ENCODE data around the gene PDXDC1.
"Not testable (repeated sequence)": the region's sequence is repeated elsewhere in the genome, so short reads cannot be mapped to it uniquely, and the experiment has no call there.

PDXDC1 gene

DNA sequence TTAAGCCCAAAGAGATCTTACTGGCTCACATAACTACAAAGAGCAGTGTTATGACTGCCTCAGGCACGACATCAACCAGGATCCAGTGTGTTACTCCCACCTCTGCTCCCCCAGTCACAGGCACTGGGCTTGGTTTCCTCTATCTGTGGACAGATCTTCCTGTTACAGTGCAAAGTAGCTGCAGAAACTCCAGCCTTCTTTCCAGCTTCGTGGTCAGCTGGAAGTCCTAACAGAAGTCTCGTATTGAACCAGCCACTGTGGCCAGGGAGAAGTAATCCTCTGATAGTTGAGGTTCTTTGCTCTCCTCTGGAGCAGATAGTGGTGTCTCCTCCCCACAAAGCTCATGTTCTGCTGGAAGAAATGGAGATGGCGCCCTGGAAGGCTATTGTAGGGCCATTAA is 41.5 kb downstream of the PDXDC1 start:
- DNase-seq = not testable (repeated sequence)

DNA sequence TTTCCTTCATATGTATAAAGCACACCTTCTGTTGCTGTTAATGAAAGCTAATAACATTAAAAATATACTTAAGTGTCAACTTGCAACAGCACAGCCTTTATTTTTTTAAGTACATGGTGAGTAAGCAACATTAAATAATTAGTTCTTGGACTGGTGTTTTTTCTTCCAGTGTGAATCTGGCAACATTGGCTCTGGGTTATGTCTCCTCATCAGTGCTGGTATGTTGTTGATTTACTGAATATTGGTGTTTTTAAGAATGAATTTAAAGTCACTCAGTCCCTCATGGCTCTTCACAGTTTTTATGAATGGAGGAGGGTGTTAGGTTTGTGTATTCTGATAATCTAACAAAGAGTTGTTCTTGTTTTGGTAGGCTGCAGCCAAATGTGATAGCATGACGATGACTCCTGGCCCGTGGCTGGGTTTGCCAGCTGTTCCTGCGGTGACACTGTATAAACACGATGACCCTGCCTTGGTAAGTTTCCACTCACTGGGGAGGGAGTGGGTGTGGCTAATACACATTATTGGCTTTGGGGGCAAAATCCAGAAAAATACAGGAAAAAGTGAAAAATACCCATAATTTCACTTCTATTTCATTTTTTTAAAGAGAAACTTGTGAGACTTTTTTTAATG is 42.2 kb downstream of the PDXDC1 start:
- DNase-seq = not testable (repeated sequence)

DNA sequence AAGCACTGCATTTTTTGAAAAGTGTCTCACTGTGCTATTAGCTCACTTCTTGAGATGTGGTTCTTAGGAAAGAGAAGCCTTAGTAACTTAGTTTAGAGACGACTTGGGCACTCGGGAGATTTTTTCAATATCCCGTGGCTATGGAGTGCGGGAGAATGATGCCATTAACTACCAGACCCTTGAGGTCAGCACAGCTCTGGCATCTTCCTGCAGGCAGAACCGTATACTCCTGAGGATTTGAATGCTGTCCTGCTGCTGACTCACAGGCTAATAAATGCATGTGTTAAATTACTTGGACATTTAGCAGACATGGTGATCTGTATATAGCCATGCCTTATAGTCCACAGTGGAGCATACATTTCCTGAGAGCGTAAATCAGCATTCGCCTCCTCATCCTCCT is 46.6 kb downstream of the PDXDC1 start:
- not testable (repeated sequence) for DNase-seq

DNA sequence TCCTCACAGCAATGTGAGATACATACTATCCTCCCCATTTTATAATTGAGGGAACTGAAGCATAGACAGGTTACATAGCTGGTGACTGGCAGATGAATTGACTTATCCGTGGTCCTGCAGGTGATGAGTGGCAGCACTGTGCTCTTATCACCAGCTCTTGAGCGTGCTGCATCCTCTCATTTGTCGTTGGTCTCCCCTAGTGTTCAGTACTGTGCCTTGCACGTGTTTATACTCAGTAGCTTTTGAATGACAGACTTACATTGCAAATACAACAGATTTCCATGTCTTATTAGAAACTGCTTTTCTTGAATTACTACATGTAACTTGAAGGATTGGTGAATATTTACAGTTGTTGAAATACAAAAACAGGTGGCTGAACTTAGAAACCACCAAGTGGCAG is 47.4 kb downstream of the PDXDC1 start:
- DNase-seq = peak; percentile 60 to 79

DNA sequence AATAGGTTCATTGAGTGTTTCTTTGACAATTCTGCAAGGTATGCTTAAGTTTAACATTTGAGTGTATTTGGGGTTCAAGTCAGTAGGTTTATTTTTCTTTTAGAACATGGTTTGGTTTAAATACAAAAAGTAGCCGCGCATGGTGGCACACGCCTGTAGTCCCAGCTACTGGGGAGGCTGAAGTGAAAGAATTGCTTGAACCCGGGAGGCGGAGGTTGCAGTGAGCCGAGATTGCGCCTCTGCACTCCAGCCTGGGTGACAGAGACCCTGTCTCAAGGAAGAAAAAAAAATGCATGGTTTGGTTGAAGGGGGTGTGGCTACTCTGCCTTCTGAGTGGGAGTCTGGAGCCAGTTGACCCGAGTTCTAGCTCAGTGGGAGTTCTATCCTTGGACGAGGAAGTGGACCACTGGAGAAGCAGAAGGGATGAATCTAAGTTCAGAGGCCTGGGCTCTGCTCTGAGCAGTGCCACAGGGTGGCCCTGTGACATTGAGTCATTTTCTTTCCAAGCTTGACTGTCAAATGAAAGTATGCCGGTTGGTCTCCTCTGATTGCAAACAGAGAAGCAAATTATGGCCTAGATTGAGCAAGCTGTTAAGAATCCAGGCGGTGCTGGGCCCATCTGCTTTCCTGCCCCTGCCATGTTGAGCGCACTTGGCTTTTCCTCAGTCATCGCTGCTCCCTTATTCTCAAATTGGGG is 48.7 kb downstream of the PDXDC1 start:
- DNase-seq = not testable (repeated sequence)

DNA sequence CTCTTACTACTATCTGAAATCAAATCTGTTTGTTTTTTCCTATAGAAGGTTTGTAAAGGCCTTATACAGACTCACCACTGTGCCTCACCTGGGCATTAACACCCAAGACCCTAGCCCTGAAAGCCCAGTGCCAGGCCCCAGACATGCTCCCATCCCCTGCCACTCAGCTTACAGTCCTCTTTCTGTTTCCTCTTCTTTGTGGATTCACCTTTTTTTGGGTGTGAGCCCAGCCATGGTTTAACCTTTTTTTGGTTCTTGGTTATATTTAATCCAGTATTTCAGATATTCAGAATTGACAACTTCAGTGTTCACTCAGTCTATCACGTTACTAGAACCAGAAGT is 50.0 kb downstream of the PDXDC1 start:
- not testable (repeated sequence) for DNase-seq

DNA sequence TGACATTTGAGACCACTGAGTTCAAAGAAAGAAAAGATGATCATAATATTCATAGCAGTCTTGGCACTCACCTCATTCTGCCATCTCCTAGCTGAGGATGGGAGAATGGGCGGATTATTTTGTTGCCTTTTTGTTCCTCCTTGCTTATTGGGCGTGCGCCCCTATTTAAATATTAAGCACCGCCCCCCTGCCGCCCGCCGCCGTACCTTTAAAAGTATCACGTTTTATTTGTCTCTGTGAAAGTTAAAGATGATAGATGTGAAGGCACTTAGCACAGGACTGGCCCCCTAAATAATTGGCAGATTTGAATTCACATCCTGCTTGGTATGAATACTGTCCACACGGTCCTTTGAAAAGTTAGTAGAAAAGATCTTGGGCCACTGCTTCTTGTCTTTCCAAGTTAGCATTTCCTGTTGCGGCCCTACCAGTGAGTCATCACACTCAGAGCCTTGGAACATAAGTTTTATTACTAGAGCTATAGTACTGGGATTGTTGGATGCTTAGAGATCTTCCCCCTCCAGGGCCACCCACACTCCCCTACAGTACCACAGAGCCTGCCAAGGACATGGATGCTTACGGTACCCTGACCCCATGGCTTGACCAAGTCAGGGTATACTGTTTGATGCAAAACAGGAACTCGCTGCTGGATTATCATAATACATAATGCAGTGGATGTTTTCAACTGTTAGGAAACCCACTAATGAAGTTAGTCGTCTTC is 50.6 kb downstream of the PDXDC1 start:
- not testable (repeated sequence) for DNase-seq

DNA sequence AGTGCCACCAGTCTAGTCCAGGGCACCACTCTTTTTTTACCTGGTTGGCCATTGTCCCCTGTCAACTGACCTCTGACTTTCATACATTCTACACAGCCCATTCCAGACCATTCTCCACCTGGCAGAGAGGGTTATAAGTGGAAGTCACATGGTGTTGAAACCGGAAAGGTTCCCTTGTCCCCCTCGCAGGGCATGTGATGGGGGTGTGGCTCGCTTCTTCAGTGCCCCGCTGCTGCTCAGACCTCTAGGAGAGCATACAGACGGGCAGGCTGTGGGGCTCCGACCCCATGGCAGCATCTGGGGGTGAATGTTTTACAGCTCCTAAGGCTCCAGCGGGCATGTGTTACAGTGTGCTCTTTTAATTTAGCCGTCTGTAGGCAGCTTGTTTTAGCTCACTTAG is 52.2 kb downstream of the PDXDC1 start:
- DNase-seq = not testable (repeated sequence)

DNA sequence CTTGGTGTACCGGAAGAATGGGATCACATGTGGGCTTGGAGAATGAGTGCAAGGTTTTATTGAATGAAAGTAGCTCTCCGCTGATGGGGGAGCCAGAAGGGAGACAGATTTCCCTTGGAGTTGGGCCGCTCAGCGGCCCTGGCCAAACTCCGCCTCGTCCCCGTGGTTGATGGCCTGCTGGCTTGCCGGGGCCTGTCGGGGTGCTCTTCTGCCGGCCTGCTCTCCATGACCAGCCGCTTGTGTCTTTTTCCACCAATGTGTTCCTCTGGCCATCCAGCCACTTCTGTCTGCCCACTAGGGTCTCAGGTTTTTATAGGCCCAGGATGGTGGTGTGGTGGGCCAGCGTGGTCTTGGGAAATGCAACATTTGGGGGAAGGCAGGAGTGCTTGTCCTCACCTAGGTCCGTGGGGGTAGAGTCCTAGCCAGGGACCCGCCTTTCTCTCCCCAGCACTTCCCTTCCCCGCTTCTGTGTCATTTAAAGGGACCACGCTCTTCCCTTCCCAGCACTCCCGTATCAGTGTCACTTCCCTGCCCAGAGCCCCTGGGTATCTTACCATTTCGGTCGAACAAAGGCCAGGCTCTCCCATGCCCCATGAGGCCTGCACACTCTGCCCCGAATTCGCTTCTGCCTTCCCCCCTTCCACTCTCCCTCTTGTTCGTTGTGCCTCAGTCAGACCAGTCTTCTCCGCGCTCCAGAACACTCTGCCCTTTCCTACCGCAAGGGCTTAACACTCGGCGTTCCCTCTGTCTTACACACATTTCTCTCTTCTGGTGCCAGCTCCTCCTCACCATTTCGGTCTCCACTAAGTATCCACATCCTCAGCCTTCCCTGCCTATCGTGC is 52.9 kb downstream of the PDXDC1 start:
- DNase-seq = not testable (repeated sequence)

DNA sequence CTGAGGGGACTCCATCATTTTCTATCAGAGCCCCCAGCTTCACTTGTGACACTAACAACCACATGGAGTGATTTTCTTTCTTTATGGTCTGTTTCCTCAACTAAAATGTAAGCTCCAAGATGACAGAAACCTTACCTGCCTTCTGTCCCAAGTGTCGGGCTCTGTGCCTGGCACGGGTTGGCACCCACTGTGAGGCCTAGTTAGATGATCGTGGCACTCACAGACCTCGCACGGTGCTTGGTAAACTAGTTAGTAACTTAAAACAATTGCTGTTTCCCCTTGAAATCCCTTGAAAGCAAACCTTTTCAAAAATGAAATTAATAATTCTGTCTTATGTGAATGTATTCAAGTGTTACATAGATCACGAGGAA is 53.5 kb downstream of the PDXDC1 start:
- not testable (repeated sequence) for DNase-seq

DNA sequence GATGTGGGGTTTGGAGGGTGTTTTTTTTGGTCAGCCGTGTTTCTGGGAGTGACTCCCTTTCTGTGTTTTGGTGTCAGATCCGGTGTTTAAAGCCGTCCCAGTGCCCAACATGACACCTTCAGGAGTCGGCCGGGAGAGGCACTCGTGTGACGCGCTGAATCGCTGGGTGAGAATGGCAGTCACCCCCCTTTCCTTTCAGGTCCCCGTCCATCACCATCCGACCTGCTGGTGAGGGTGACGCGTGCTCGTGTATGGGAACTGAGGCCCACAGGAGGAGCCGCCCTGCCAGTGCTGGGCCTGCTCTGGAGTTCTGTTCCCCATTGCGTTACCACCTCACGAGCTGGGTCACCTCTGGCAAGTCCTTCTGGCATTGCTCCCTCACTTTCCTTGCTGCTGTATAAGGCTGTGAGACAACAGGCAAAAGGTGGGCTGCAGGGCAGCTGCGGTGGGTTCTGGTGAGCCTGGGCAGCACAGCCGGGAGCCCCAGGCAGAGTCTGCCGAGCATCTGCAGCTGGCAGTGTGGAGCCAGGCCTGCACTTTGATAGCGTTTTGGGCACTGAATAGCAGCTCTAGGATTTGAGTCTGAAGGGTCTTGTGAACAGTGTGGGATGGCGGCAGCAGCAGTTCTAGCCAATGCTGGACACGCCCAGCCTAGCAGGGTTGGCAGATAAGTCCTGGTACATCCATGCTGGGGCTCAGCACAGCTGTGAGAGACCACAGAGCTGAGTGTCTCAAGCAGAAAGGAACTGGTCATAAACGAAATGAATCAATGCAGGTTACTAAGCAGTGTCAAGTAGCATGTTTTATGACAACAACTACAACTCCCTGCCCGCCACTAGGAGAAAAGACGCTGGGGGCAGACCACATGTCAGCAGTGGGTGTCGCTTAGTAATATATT is 54.2 kb downstream of the PDXDC1 start:
- DNase-seq = not testable (repeated sequence)

DNA sequence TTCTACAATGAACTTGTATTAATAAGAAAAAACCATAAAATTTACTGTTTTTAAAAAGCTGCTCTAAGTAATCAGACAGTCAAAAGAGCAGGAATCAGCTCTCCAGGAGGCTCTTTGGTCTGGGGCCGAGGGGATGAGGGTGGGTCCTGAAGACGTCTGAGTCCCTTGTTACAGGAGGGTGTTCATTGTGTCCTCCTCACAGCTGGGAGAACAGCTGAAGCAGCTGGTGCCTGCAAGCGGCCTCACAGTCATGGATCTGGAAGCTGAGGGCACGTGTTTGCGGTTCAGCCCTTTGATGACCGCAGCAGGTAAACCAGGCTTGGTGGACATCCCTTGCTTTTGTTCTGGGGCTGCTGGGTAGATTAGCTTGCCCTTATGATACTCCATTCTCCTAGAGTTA is 54.9 kb downstream of the PDXDC1 start:
- DNase-seq = not testable (repeated sequence)

DNA sequence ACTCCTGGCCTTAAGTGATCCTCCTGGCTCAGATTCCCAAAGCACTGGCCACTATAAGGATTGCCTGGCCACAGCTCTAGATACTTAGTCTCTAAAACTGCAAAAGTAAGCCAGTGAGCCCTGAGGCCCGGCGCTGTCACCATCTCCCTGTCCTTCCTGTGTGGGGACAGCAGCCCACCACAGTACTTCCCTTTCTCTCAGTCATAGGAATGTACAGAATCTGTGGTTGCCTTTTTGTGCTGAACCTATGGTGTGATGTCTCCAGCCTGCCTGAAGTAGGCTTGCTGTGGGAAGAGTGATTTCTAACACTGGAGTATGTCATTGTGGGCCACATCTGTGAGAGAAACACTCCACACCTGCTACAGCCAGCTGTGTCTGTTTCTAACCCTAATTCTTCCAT is 56.4 kb downstream of the PDXDC1 start:
- DNase-seq = no peak

DNA sequence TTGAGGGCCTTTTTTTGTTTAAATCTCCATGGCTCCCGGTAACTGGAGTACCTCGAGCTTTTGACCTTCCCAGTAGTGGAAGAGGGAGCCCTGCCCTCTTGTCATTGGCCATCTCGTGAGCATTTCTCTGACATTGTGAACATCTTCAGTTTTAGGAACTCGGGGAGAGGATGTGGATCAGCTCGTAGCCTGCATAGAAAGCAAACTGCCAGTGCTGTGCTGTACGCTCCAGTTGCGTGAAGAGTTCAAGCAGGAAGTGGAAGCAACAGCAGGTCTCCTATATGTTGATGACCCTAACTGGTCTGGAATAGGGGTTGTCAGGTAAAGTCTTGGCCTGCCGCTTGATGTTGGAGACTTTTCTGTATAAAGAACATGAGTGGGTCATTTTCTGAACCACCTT is 56.8 kb downstream of the PDXDC1 start:
- DNase-seq = no peak

DNA sequence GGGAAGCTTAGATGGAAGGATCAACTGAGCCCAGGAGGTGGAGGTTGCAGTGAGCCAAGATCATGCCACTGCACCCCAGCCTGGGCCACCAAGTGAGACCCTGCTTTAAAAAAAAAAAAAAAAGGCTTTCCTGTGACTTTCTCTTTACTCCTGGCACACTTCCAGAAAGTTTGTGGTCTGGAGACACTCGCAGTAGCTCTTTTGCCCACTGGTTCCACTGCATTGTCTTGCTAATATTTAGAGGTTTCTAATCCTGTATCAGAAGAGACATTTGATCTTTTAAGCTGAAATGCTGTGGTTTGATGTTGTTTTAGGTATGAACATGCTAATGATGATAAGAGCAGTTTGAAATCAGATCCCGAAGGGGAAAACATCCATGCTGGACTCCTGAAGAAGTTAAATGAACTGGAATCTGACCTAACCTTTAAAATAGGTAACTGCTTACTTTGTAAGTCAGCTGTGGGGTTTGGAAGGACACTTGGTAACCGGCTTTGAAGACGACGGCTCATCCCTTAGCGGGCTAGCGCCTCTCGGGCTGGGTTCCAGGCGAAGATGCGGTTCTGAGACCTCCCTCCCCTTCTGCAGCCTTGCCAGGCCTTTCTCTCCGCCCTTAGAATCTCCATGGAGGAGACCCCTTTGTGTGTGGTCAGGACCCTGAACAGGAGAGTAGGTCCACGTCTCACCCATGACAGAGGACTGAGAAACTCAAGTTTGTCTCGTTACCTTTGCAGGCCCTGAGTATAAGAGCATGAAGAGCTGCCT is 57.9 kb downstream of the PDXDC1 start:
- DNase-seq = peak in 1 of 2 donors; percentile 26

DNA sequence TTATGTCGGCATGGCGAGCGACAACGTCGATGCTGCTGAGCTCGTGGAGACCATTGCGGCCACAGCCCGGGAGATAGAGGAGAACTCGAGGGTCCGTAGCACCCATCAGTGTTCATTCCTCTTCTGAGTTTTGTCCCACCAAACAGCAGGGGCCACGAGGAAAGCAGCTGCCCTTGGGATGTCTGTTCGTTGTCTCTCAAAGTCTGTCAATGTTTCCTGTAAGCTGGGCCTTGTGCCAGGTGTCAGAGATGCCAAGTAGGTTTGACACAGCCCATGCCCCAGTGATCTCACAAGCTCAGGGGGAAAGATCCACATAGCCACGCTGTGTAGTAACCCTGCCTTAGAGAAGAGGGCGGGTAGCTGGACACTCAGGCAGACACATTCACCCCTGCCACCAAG is 58.5 kb downstream of the PDXDC1 start:
- no peak for DNase-seq

DNA sequence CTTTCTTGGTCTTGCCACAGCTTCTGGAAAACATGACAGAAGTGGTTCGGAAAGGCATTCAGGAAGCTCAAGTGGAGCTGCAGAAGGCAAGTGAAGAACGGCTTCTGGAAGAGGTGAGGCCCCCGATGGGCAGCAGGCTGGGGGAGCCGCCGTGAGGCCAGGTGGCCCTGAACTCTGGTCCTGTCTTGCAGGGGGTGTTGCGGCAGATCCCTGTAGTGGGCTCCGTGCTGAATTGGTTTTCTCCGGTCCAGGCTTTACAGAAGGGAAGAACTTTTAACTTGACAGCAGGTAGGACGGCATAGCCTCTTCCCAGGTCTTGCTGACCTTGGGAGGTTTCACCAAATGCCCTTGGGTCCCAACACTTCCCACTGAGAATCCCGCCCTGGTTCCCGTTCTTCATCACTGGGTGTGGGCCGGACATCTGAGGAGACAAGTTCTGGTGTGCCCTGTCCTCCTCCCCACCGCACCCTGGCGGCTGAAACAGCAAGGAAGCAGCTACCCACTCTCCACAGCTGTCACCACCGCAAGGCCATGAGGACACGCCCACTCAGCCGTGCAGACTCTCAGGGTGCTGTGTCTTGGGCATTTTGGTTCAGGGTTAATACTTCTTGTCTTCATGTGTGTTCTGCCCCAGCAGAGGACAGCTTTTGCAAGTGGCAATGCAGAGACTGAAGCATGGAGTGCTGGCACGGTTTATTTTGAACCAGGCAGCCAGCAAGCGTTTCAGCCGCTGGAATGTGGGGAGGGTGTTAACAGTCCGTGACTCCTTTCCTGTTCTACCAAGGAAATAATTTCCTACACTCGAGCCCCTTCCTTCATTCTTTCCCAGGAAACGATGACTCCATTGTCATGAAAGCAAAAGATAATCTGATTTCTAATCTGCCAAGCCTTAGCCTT is 59.7 kb downstream of the PDXDC1 start:
- DNase-seq = no peak

DNA sequence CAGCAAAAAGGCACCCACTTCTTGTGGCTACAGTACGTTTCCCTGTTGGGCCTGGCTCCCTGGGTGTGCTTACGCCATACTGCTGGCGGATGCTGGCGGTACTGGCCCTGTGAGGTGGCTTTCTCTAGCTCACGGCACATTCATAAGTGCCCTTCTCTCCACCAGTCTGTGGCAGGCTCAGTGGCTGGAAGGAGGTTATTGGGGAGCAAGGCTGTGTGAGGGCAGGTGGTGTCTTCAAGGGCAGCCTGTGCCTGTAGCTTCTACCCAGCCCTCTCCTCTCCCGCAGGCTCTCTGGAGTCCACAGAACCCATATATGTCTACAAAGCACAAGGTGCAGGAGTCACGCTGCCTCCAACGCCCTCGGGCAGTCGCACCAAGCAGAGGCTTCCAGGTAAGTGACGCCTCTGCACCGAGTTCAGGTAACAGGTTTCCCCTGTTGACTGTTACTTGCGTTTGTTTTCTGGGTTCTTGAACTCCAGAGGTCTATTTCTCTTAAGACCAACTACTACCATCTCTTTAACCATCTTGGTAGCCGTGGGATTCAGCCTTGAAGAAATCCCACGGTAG is 60.4 kb downstream of the PDXDC1 start:
- no peak for DNase-seq

DNA sequence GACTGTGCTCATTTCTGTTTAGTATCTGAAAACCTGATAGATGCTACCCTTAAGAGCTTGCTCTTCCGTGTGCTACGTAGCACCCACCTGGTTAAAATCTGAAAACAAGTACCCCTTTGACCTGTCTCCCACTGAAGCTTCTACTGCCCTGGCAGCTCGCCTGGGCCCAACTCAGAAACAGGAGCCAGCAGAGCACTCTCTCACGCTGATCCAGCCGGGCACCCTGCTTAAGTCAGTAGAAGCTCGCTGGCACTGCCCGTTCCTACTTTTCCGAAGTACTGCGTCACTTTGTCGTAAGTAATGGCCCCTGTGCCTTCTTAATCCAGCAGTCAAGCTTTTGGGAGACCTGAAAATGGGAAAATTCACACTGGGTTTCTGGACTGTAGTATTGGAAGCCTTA is 62.2 kb downstream of the PDXDC1 start:
- DNase-seq = no peak

DNA sequence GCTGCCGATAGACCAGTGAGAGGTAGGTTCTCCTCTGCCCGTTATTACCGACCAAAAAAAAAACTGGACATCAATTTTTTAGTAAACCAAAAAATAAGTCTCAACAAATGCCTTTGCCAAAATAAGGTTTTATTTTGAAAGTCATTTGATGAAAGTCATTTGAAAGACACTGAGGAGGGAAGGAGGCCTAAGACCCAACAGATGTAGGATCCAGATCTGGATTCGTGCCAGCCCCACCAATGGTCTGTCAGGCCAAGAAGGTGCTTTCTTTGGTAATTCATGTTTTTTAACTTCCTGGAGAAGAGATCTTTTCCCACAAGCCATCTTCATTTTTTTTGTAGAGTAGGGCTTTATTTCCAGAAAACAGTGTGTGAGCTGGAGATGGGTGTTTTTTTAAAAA is 62.9 kb downstream of the PDXDC1 start:
- DNase-seq = no peak

Data from CD4-positive, alpha-beta T cell treated with Interleukin-4 for 1 hour (primary cell).